Stimulated activated CD4-positive, alpha-beta T cell treated with anti-CD3 and anti-CD28 coated beads, TNF-alpha, amount 100 ng/mL, for 24 hours (primary cell): ENCODE results near the gene STX16.

ENCODE experiments used
- DNase-seq, 3 experiments: peaks; one replicate each; pipeline ENCODE4 v3.0.0-alpha.2; 2020; ENCODE audit warnings: low read depth in 3 of 3

Gene STX16

DNA sequence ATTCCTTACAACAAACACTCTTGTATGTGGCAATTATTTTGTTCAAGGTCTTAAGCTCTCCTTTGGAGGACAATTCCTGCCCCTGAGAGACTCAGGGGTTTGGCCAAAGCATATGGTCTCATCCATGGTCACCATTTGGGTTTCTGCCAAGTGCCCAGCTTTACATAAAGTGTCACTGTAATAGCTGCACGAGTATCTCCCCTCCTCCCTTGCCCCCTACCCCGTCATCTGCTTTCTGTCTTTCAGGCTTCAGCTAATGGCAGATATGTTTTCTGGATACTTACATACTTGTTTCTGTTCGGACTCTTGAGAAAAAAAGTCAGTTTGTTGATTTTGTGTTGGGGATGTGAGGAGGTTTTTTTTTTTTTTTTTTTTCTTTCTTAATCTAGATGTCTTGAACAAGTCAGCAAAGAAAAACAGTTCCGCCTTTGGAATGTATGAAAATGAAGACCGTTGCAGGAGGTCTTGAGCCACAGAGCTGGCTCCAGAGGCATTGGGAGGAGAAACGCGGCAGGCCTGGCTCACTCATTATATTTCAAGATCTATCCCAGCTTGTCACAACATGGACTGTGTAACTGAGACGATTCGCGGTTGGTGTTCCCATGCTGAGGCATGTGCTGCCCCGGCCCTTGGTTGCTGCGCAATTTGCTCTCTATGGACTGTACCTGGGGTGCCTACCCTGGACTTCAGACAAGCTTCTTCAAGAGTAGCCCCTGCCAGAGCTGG, 32.6 kb upstream of the STX16 start:
- DNase-seq = no peak

GRCh38 chr20:58619077-58619863, 31.8 kb upstream of the STX16 start:
- DNase-seq = no peak

GRCh38 chr20:58619864-58620431, 31.1 kb upstream of the STX16 start:
- no peak for DNase-seq

DNA sequence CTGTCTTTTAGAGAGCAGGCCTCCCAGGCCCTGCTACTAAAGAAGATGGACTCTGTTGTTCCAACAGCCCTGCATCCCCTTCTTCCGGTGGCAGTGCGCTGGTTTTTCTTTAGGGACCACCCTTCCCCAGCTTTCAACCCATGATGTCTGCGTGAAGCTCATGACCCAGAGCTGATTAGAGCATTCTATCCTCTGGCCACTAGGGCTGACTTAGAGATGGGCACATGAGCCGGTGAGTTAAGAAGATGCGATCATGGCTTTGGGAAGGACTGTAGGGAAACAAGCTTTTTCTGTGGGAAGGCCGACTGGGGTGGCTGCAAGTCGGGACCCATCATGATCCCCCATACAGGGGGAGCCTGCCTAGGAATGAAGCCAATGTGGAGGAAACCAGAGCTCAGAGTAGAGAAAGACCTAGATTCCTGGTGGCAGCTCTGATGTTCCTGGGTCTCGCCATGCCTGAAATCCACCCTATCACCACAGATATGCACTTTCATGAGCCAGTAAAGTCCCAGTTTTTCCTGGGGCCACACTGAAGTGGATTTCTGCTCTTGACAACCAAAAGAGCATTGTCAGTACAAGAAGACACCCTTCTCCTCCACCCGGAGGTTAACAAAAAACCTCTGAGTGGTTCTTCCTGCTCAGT, 29.1 kb upstream of the STX16 start:
- DNase-seq = no peak

GRCh38 chr20:58622671-58623578, 28.2 kb upstream of the STX16 start:
- no peak for DNase-seq

DNA sequence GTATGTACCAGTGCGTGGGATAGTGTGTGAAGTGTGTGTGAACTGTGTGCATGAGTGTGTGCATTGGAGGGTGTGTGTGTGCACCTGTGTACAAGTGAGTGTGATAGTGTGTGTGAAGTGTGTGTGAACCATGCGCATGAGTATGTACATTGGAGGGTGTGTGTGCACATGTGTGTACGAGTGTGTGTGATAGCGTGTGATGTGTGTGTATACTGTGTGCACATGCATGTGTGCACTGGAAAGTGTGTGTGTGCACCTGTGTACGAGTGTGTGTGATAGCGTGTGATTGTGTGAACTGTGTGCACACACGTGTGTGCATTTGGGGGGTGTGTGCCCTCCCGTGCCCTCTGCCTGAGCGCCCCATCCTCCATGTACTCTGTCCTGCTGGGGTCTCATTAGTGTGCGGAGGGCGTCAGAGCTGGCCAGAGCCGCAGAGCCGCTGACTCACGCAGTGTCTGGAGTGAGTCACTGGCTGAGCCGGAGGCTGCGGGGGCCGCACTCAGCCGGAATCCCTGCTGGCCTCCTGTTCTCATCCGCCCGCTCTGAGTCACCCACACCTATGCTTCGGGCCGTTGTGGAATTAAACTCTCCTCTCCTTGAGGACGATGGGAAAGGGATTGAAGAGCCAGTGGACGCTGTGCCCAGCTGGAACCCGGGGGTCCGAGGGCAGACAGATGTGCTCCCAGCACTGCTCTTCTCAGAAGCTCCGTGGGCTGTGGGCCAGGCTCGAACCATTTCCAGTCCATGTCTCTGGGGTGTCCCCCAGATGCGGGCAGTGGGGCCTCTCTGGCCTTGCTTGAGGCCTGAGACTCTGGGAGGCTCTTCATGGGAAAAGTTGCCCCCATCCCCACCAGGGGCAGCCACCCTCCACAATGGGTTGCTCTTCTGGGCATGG, 27.3 kb upstream of the STX16 start:
- no peak for DNase-seq

- no peak for DNase-seq
Measured at GRCh38 chr20:58624687-58625086, 26.4 kb upstream of the STX16 start.

GRCh38 chr20:58625585-58625984, 25.5 kb upstream of the STX16 start:
- no peak for DNase-seq

DNA sequence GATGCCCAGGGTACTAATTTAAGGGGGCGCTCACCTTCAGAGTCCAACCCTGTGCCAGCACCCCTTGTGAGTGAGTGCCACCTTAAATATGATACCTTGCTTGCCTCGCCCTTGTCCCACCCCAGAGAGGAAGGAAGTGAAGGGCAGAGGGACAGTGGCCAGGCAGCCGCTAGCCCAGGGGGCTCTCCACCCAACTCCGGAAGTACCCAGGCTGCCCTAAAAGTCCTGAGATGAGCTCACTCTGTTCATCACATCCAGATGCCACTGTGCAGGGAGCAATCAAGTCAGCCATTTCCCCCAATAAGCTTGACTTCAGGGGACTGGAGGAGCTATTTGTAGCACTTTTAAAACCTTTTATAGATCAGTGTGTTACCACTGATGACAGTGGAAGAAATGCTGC, 25.0 kb upstream of the STX16 start:
- DNase-seq = no peak

GRCh38 chr20:58627212-58628072, 23.6 kb upstream of the STX16 start:
- no peak for DNase-seq

GRCh38 chr20:58628491-58629214, 22.4 kb upstream of the STX16 start:
- no peak for DNase-seq

DNA sequence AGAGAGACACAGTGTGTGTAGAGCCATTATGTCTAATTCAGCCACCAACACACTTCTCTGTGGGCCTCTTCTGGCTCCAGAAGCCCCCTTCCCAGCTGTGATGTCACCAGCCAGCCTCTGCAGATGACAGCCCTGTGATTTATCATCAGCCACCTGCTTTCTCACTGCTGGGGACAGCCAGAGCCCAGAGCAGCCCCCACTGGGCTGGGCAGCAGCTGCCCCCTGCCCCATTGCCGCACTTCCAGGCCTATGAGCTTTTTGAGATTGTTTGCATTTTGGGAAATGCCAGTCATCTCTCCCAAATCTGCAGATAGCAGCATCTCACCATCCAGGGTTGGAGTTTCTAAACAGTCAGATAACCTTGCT, 21.9 kb upstream of the STX16 start:
- DNase-seq = no peak

GRCh38 chr20:58630063-58630462, 21.0 kb upstream of the STX16 start:
- no peak for DNase-seq

GRCh38 chr20:58633161-58634053, 17.7 kb upstream of the STX16 start:
- no peak for DNase-seq

DNA sequence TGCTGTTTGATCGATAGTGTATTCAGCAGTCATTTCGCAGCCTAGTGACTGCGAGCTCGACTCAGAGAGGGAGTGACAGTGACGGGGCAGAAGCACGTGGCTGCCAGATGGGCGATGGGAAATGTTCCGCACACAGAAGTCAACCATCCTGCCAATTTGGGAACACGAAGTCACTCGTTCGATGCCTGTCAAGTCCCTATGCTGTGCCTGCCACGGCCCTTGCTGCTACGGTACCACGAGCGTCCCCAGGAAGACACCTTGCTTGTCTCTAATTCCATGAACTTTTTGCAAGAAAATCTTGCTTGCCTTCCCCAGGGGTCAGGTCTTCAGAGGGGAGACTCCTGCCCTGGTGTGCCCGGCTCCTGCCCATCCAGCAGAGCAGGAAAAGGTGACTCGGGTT, 17.0 kb upstream of the STX16 start:
- DNase-seq = no peak

DNA sequence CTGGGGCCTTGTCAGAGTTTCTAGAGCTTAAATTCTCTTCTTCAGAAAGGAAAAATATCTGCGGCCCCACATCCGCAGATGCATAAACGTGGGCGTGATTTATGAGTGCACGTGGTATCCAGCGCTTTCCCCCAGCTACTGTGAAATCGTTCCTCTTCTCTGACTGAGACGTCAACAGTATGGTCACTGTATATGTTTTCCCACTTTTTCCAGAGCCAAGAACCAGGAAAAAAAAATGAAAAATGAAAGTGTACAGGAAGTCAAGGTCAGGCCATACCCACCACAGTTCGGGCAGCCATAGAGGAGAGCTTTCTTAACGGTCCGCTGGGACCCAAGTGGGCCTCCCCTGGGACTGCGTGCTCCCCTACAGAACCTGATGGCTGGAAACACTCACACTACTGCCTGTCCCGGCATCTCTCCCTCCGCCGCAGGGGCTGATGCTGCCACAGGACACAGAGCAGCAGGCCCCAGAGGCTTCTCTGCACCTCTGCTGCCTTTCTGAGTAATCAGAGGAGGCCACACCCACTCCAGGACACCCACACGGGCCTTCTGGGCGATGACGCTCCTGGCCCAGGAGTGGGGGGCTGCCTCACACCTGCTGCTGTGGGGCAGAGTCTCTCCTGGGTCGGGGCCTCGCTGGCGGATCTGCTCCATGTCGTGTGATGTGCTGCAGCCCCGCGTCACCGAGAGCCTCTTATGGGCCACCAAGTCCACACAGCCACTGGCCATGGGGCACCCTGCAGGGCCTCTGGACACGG, 16.4 kb upstream of the STX16 start:
- peak in 2 of 3 experiments; percentile 31 to 47 for DNase-seq

GRCh38 chr20:58635279-58635665, 15.8 kb upstream of the STX16 start:
- DNase-seq = no peak
